MM.1S (cell line): ENCODE data around the gene ST7.

Experiments used
- CTCF ChIP-seq: fragments of 300-600 bp; sonication (generic); IDR thresholded peaks from 2 replicates; pipeline ENCODE4 v1.5.1; 2016; ENCODE audit warnings: antibody characterized with exemption, low read length, mixed read lengths
- EZH2 ChIP-seq: fragments of 300-600 bp; sonication (generic); optimal IDR thresholded peaks from 2 replicates; pipeline ENCODE3; 2017; ENCODE audit warnings: low read depth, mild to moderate bottlenecking, antibody characterized with exemption, low read length, mixed read lengths
- EZH2phosphoT487 ChIP-seq: fragments of 300-600 bp; sonication (generic); IDR thresholded peaks from 2 replicates; pipeline ENCODE4 v1.6.1; 2018; ENCODE audit warnings: antibody characterized with exemption, low read length

- no peak for TF ChIP-seq CTCF
- TF ChIP-seq EZH2phosphoT487 = no peak
- TF ChIP-seq EZH2 = no peak
These were observed 40.9 kb upstream of the ST7 start for GRCh38 chr7:116912269-116912909.
